Stimulated activated CD8-positive, alpha-beta memory T cell treated with anti-CD3 and anti-CD28 coated beads, Interleukin-12 subunit alpha, Interleukin-12 subunit beta, amount 100 ng/mL, for 24 hours (primary cell): Measurements from ENCODE around the gene PSME2.
A peak's percentile ranks its signal among the peaks of the same experiment; 100 is the strongest.
"Not testable (repeated sequence)": the region's sequence is repeated elsewhere in the genome, so short reads cannot be mapped to it uniquely, and the experiment has no call there.

ENCODE experiments used
- DNase-seq: peaks from one replicate; pipeline ENCODE4 v3.0.0-alpha.2; 2020; ENCODE audit errors: extremely low read depth

The PSME2 gene

GRCh38 chr14:24114532-24115421 lies 31.6 kb downstream of the PSME2 start, which contains the start of the genes DCAF11 and NRL:
TSS of gene DCAF11 (plus strand) at chr14:24114777. CDS start at chr14:24115595, 818 bp downstream.
TSS of gene NRL (minus strand) at chr14:24114949. CDS start at chr14:24082848, 32,101 bp downstream.
- DNase-seq = peak; percentile 93

DNA sequence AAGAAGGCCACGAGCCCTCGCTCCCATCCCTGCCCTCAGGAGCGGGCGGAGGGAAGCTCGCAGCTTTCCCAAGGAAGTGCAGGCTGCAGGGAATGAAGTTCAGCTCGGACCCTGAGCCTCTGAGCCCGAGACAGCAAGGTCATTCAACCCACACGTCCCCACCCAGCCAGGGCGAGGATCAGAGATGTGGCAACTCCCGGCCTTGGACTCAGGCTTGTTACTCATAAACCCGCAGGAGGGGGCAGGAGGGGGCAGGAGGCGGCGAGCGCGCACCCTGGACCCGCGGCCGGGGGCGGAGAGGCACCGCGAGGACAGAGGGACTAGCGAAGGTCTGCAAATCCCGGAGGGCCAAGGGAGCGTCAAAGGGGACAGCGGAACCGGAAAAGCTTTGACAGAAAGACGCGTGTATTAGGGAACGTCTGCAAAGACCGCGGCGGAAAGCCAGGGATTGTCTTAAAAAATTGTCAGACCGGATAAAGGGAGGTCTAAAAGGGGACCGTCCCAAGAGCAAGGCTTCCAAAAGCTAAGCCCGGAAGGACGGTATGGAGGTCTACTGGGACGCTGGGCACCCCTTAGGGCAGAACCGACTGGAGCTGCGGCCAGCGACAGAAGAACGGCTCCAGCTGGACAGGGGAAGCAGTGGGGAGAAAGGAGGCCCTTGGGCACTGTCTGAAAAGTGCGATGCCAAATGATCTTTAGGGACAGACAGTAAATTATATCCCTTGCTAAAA lies 32.4 kb downstream of the PSME2 start:
- peak; percentile 52 for DNase-seq

GRCh38 chr14:24113379-24113800 lies 33.0 kb downstream of the PSME2 start:
- DNase-seq = no peak

DNA sequence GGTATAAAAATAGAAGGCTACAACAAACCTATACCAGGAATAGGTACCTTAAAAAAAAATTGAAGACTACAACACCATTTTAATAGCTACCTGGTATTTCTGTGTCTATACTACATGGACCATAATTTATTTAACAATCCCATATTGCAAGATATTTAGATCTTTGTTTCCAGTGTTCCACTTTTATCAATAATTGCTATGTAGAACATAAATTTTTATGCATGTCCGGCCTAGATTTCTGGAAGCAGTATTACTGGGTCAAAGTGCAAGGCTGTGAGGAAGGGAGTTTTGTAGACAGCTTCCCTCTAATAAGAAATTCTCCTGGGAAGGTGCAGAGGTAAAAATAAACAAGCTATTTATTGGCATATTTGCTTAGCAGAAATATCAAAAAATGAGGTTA lies 35.9 kb downstream of the PSME2 start:
- DNase-seq = no peak

DNA sequence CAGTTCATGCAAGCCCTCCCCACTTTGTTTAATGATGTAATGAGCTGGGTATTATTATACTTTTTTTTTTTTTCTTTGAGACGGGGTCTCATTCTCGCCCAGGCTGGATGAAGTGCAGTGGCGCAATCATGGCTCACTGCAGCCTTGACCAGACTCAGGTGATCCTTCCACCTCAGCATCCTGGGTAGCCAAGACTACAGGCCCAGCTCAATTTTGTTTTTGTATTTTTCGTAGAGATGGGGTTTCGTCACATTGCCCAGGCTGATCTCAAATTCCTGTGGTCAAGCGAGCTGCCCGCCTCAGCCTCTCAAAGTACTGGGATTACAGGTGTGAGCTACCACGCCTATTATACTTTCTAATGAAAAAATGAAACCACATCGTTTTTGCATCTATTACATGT lies 36.4 kb downstream of the PSME2 start:
- no peak for DNase-seq

- no peak for DNase-seq
Measured at GRCh38 chr14:24108336-24108874, 38.0 kb downstream of the PSME2 start.

- DNase-seq = no peak
Measured at GRCh38 chr14:24106672-24107271, 39.6 kb downstream of the PSME2 start.

- not testable (repeated sequence) for DNase-seq
Measured at GRCh38 chr14:24105609-24106239, 40.7 kb downstream of the PSME2 start.

- DNase-seq = no peak
Measured at GRCh38 chr14:24103451-24103850, 43.0 kb downstream of the PSME2 start.

- DNase-seq = no peak
Measured at GRCh38 chr14:24102357-24103048, 43.9 kb downstream of the PSME2 start.

DNA sequence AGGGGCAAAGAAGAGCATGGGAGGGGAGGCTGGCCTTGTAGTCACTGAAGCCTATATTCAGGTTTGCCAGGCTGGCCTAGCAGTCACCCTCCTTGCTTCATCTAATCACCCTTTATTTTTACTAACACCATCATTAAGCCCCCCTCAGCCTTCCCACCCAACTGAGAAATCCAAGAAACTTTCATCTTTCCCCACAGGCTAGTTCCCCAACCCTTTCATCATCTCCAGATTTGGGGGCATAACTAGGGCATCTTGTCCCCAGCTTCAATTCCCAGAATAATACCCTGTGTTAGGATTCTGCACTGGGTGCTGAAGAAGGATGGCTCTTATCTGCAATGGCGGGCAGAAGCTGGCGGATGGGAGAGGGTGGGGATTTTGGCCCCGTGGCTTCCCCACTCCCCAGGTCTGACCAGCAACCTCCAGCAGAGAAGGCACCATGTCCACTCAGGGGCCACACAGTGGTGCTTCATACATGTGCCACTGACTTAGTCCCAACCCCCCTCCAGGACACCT lies 45.4 kb downstream of the PSME2 start:
- DNase-seq = no peak

- no peak for DNase-seq
Measured at GRCh38 chr14:24100197-24100981, 46.0 kb downstream of the PSME2 start.

DNA sequence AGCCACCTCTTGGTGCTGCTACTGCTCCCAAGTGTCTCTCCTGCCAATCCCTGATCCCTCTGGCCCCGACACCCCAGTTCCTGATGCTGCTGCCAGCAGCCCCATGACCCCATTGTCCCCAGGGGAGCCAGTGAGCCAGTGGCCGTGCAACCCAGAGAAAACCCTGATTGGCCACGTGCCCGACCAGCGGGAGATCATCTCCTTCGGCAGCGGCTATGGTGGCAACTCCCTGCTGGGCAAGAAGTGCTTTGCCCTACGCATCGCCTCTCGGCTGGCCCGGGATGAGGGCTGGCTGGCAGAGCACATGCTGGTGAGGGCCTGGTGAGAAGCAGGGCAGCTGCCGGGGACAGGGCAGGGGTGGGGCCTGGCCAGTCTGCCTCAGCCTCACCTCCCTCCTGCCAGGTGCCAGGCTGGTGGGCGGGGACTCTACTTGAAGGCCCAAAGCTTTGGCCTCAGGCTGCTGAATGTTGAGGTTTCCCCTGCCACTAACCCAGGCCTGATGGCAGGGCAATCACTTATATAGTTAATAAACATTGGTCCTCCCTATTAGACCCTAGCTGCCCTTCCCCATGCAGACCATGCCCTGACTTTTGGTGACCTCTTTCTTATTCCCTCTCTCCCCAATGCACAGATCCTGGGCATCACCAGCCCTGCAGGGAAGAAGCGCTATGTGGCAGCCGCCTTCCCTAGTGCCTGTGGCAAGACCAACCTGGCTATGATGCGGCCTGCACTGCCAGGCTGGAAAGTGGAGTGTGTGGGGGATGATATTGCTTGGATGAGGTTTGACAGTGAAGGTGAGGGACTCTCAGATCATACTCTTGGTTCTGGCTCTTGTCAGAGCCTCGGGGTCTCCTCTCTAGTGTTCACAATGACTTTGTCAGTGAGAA lies 47.2 kb downstream of the PSME2 start:
- no peak for DNase-seq

GRCh38 chr14:24098229-24098926 lies 48.0 kb downstream of the PSME2 start:
- DNase-seq = no peak

DNA sequence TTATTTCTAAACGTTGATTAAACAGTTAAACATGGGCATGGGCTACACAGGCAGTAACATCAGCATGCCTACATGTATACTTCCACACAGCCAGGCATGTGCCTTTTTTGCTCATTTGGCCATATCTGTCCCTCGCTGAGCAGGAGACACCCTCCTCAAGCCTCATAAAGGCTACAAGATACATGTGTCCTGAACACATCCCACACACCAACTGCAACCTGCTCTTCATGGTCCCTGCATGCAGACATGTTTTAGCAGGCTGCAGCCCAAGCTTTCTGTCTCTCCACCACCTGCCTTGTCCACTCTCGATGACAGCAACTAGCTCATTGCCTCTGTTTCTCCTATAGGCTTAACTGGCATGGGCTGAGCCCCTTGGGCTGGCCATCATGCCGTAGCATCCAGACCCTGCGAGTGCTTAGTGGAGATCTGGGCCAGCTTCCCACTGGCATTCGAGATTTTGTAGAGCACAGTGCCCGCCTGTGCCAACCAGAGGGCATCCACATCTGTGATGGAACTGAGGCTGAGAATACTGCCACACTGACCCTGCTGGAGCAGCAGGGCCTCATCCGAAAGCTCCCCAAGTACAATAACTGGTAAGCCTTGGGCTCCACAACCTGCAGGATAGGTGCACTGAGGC lies 49.7 kb downstream of the PSME2 start:
- DNase-seq = no peak

DNA sequence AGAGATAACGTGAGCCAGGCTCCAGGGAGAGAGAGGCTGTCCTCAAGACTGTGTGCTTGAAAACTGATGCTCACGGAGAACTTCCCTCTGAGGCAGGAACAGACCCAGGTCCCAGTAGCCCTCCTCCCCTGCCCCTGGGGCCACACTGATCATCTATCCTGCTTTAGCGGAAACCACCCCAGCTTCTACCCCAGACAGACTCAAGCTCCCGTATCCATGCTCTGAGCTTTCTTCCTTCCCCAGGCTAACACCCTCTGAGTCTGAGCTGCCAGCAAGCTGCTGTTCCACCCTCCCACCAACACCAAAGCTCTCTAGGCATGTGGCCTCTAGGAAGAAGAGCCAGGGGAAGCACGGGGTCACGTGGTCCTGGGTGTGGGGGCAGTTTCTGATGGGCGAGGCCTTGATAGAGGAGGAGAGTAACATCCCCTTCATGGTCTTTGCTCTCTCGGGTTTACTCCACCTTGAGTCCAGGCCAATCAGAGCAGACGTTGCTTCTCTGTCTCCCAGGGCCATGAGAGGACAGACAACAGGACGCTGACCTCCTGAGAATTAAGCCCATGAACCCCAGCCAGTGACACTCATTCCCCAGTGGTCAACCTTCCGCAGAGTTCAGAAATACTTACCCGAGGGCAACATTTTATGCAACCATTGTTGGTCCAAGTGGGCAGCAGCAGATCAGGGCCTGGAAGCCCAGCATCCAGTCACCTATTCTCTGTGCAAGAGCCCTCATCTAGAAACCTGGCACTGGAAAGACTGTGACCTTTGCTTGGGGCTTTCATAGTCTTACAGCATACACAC lies 50.9 kb downstream of the PSME2 start:
- peak; percentile 27 for DNase-seq

- no peak for DNase-seq
Measured at GRCh38 chr14:24094841-24095270, 51.6 kb downstream of the PSME2 start.
